PC-3 (cell line): ENCODE results near the gene ETV2.

ENCODE experiments used
- CTCF ChIP-seq: fragments of 300-600 bp; sonication (generic); conservative IDR thresholded peaks from 2 replicates; pipeline ENCODE4 v1.5.1; 2017; ENCODE audit warnings: antibody characterized with exemption, low read depth, mild to moderate bottlenecking, low read length
- EZH2 ChIP-seq: fragments of 300-600 bp; sonication (generic); IDR thresholded peaks from one replicate; pipeline ENCODE4 v1.6.1; 2017; ENCODE audit warnings: antibody characterized with exemption, mild to moderate bottlenecking, low read length; ENCODE audit not compliant: unreplicated experiment
- EZH2phosphoT487 ChIP-seq: fragments of 300-600 bp; sonication (generic); IDR thresholded peaks from 2 replicates; pipeline ENCODE4 v1.6.1; 2018; ENCODE audit warnings: mild to moderate bottlenecking, antibody characterized with exemption, low read length, borderline replicate concordance

GRCh38 chr19:35620001-35620400 is 21.5 kb upstream of the ETV2 start:
- TF ChIP-seq CTCF (no peak), EZH2 (no peak), EZH2phosphoT487 (no peak)
